K562 (cell line): Measurements from ENCODE around the gene NEB. TPM values are rescaled to one million over a fixed set of nuclear protein-coding genes. Genes with fewer than 3 reads are reported as not detected.

ENCODE experiments used
- FIP1L1 ChIP-seq: fragments of 200-400 bp; formaldehyde crosslinking; IDR thresholded peaks from 2 replicates; pipeline ENCODE4 v1.6.1; 2018; ENCODE audit warnings: mild to moderate bottlenecking, low read depth, low read length; ENCODE audit not compliant: poor library complexity, severe bottlenecking
- JUND ChIP-seq, 2 experiments: IDR thresholded peaks; 2 replicates in 1 of 2; 3 replicates in 1 of 2; pipeline ENCODE4 v1.6.1; 2011; ENCODE audit warnings: borderline replicate concordance in 2 of 2, low read depth in 2 of 2, low read length in 2 of 2, improper control_type of control experiment in 1 of 2, missing biosample characterization in 1 of 2, missing genetic modification characterization in 1 of 2, missing genetic modification reagents in 1 of 2
- NR2C1 ChIP-seq, 2 experiments: fragments of 450-650 bp; IDR thresholded peaks; 2 replicates each; pipeline ENCODE4 v1.6.1; 2017; ENCODE audit warnings: mild to moderate bottlenecking in 2 of 2, antibody characterized with exemption in 1 of 2, inconsistent platforms in 1 of 2, missing compliant biosample characterization in 1 of 2, missing genetic modification characterization in 1 of 2
- SIRT6 ChIP-seq: IDR thresholded peaks from one replicate; pipeline ENCODE4 v1.6.1; 2012; ENCODE audit warnings: low read depth, mild to moderate bottlenecking, control low read depth, inconsistent platforms, low read length, moderate library complexity
- ZNF12 ChIP-seq: sonication (generic); formaldehyde crosslinking; IDR thresholded peaks from 2 replicates; pipeline ENCODE4 v1.4.0; 2020; ENCODE audit warnings: mild to moderate bottlenecking, missing genetic modification reagents
- ZNF165 ChIP-seq: fragments of 250-450 bp; sonication (Bioruptor Pico); IDR thresholded peaks from 2 replicates; pipeline ENCODE4 v1.4.0; 2020; ENCODE audit warnings: borderline replicate concordance
- polyA plus RNA-seq, 8 experiments: library from polyadenylated mRNA; depleted of rRNA in 4 of 8; stranded (reverse) in 5 of 8; unstranded in 3 of 8; fragments of >200 nt; fragmentation: Nextera tagmentation in 2 of 8; fragmentation: Illumina TruSeq in 1 of 8; extraction: Ambion mirVana in 2 of 8; extraction: Trizol in 1 of 8; gene quantifications; 2 replicates each; pipeline versions ENCODE4 v1.2.1 to v1.2.3, GENCODE V29; 2011 to 2014; ENCODE audit warnings: inconsistent platforms in 1 of 8, missing spikeins in 1 of 8
- total RNA-seq, 7 experiments: library from RNA; depleted of rRNA in 6 of 7; stranded (reverse); fragments of >200 nt in 6 of 7; fragmentation: Illumina TruSeq in 2 of 7; extraction: Trizol in 2 of 7; gene quantifications; 2 replicates each; pipeline versions ENCODE4 v1.2.1 to v1.2.3, GENCODE V29; 2011 to 2021; ENCODE audit warnings: low replicate concordance in 1 of 7
- TF ChIP-seq, protein P1 (sequence below): fragments of 250-450 bp; sonication (Bioruptor Pico); IDR thresholded peaks from 2 replicates; pipeline ENCODE4 v1.4.0; 2020; ENCODE audit warnings: mild to moderate bottlenecking
- TF ChIP-seq, protein P2 (sequence below): sonication (generic); formaldehyde crosslinking; IDR thresholded peaks from 2 replicates; pipeline ENCODE4 v1.8.0; 2023; ENCODE audit warnings: mild to moderate bottlenecking, missing genetic modification reagents
- TF ChIP-seq, protein P3 (sequence below): fragments of 250-450 bp; sonication (Bioruptor Pico); IDR thresholded peaks from 2 replicates; pipeline ENCODE4 v1.4.0; 2020; ENCODE audit warnings: mild to moderate bottlenecking, moderate library complexity
- TF ChIP-seq, protein P4 (sequence below): fragments of 250-450 bp; sonication (Bioruptor Pico); IDR thresholded peaks from 2 replicates; pipeline ENCODE4 v1.4.0; 2020

NEB gene
- total and polyA plus RNA-seq, 9 of the 15 experiments (the other 6 are each of a cell fraction or from before 2014, with no cell fraction given), result 1.7 to 3.8 (median 2.9) TPM

DNA sequence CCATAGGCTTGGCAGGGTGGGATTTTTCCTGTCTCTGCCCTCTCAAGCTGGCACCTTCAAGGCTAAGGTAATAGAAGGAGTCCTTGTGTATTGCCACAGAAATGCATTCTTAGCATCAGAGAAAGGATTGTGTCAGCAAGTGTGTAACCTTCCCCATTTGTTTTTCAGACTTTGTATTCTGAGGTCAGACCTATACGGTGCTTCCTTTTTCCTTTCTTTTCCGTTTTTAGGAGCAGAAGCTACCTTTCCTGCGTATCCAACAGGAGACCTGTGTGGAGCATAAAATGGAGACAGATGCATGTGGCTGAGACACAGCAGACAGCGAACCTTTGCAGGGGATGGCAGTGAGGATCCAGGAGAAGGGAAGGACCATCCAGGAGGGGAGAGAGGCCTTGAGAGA is 47.4 kb upstream of the NEB start (continued):
- TF ChIP-seq, protein P1, sequence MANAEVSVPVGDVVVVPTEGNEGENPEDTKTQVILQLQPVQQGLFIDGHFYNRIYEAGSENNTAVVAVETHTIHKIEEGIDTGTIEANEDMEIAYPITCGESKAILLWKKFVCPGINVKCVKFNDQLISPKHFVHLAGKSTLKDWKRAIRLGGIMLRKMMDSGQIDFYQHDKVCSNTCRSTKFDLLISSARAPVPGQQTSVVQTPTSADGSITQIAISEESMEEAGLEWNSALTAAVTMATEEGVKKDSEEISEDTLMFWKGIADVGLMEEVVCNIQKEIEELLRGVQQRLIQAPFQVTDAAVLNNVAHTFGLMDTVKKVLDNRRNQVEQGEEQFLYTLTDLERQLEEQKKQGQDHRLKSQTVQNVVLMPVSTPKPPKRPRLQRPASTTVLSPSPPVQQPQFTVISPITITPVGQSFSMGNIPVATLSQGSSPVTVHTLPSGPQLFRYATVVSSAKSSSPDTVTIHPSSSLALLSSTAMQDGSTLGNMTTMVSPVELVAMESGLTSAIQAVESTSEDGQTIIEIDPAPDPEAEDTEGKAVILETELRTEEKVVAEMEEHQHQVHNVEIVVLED, result peak; percentile 18; the same call in 1 of the 2 replicates
- TF ChIP-seq, protein P2, sequence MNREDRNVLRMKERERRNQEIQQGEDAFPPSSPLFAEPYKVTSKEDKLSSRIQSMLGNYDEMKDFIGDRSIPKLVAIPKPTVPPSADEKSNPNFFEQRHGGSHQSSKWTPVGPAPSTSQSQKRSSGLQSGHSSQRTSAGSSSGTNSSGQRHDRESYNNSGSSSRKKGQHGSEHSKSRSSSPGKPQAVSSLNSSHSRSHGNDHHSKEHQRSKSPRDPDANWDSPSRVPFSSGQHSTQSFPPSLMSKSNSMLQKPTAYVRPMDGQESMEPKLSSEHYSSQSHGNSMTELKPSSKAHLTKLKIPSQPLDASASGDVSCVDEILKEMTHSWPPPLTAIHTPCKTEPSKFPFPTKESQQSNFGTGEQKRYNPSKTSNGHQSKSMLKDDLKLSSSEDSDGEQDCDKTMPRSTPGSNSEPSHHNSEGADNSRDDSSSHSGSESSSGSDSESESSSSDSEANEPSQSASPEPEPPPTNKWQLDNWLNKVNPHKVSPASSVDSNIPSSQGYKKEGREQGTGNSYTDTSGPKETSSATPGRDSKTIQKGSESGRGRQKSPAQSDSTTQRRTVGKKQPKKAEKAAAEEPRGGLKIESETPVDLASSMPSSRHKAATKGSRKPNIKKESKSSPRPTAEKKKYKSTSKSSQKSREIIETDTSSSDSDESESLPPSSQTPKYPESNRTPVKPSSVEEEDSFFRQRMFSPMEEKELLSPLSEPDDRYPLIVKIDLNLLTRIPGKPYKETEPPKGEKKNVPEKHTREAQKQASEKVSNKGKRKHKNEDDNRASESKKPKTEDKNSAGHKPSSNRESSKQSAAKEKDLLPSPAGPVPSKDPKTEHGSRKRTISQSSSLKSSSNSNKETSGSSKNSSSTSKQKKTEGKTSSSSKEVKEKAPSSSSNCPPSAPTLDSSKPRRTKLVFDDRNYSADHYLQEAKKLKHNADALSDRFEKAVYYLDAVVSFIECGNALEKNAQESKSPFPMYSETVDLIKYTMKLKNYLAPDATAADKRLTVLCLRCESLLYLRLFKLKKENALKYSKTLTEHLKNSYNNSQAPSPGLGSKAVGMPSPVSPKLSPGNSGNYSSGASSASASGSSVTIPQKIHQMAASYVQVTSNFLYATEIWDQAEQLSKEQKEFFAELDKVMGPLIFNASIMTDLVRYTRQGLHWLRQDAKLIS, result no peak
- TF ChIP-seq JUND (IDR thresholded peaks at IDR 0.05; ENCODE audit: borderline replicate concordance, low read depth, low read length) (no peak), JUND (tag; IDR thresholded peaks at IDR 0.05; ENCODE audit: borderline replicate concordance, low read depth, low read length) (no peak), ZNF12 (CRISPR knock-in tag) (no peak), NR2C1 (IDR thresholded peaks at IDR 0.05) (no peak), NR2C1 (tag; IDR thresholded peaks at IDR 0.05) (0 out of 2 replicates have a peak, but pooled peaks have one; percentile 43), SIRT6 (no peak), ZNF165 (CRISPR knock-in tag) (0 out of 2 replicates have a peak, but pooled peaks have one; percentile 66), FIP1L1 (no peak)
- TF ChIP-seq, protein P3, sequence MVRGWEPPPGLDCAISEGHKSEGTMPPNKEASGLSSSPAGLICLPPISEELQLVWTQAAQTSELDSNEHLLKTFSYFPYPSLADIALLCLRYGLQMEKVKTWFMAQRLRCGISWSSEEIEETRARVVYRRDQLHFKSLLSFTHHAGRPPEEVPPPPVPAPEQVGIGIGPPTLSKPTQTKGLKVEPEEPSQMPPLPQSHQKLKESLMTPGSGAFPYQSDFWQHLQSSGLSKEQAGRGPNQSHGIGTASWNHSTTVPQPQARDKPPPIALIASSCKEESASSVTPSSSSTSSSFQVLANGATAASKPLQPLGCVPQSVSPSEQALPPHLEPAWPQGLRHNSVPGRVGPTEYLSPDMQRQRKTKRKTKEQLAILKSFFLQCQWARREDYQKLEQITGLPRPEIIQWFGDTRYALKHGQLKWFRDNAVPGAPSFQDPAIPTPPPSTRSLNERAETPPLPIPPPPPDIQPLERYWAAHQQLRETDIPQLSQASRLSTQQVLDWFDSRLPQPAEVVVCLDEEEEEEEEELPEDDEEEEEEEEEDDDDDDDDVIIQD (CRISPR knock-in tag), result 0 out of 2 replicates have a peak, but pooled peaks have one; percentile 56
- TF ChIP-seq, protein P4, sequence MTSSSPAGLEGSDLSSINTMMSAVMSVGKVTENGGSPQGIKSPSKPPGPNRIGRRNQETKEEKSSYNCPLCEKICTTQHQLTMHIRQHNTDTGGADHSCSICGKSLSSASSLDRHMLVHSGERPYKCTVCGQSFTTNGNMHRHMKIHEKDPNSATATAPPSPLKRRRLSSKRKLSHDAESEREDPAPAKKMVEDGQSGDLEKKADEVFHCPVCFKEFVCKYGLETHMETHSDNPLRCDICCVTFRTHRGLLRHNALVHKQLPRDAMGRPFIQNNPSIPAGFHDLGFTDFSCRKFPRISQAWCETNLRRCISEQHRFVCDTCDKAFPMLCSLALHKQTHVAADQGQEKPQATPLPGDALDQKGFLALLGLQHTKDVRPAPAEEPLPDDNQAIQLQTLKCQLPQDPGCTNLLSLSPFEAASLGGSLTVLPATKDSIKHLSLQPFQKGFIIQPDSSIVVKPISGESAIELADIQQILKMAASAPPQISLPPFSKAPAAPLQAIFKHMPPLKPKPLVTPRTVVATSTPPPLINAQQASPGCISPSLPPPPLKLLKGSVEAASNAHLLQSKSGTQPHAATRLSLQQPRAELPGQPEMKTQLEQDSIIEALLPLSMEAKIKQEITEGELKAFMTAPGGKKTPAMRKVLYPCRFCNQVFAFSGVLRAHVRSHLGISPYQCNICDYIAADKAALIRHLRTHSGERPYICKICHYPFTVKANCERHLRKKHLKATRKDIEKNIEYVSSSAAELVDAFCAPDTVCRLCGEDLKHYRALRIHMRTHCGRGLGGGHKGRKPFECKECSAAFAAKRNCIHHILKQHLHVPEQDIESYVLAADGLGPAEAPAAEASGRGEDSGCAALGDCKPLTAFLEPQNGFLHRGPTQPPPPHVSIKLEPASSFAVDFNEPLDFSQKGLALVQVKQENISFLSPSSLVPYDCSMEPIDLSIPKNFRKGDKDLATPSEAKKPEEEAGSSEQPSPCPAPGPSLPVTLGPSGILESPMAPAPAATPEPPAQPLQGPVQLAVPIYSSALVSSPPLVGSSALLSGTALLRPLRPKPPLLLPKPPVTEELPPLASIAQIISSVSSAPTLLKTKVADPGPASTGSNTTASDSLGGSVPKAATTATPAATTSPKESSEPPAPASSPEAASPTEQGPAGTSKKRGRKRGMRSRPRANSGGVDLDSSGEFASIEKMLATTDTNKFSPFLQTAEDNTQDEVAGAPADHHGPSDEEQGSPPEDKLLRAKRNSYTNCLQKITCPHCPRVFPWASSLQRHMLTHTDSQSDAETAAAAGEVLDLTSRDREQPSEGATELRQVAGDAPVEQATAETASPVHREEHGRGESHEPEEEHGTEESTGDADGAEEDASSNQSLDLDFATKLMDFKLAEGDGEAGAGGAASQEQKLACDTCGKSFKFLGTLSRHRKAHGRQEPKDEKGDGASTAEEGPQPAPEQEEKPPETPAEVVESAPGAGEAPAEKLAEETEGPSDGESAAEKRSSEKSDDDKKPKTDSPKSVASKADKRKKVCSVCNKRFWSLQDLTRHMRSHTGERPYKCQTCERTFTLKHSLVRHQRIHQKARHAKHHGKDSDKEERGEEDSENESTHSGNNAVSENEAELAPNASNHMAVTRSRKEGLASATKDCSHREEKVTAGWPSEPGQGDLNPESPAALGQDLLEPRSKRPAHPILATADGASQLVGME, result no peak
